ENCODE data around the gene LCNL1. TPM values are rescaled to one million over a fixed set of nuclear protein-coding genes. Genes with fewer than 3 reads are reported as not detected.
A peak's percentile ranks its signal among the peaks of the same experiment; 100 is the strongest.

LCNL1 gene
- total RNA-seq, 1 donor from 2014 or later, result 1.9 TPM

DNA sequence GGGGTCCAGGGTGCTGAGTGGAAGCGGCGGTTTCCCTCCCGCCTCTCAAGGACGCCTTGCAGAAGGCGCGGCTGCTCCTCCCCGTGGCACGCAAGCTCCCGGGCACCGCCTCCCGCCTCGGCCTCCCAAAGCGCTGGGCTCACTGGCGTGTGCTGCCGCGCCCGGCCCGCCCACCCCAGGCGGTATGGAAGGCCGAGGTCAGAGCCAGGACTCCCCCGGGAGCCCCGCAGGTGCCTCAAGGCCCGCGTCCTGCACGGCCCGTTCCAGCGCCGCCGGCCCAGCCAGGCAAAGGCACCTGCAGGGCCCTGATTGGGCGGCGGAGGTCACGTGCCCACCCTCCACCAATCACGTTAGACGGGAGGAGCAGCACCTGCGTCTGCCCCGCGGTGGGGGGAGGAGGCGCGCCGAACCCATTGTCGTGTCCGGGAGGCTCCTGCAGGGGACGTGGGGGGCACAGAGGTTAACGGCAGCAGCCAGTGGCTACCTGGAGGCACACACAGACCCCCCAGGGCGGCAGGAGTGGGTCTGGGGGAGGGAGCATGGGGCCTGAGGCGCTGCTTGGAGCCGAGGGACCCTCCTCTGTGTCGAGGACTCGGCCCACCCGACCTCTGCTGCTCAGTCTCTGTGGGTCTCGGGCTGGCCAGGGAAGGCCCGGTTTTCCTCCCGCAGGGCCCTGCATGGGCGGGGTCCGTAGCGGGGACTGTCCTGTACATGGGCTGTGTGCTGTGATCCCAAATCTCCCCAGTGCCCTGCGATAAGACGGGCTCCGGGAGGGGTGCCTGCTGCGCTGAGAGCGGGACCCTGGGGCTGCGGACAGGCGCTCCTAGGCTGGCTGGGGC is 32.8 kb upstream of the LCNL1 start:
- DNase-seq (peak; percentile 97), ATAC-seq (peak; percentile 92 to 96)
- no peaks in the 10 kb centered on the region for H3K36me3 ChIP-seq
- peak overlapping the region; percentile 81 for H3K4me3 ChIP-seq
- peaks cover 36% of the 10 kb centered on the region for H3K4me1 ChIP-seq
- no peaks in the 10 kb centered on the region for H3K27me3 ChIP-seq (ENCODE audit: low read depth)
- intact Hi-C loops (cut with DNase I), result no loop called here
- no peak for TF ChIP-seq CTCF (IDR thresholded peaks at IDR 0.05)
- peak overlapping the region; percentile 88 for H3K27ac ChIP-seq
- no peaks in the 10 kb centered on the region for H3K9me3 ChIP-seq

GRCh38 chr9:136950656-136951276 is 32.0 kb upstream of the LCNL1 start:
- no peak for TF ChIP-seq CTCF (IDR thresholded peaks at IDR 0.05)
- H3K27me3 ChIP-seq (ENCODE audit: low read depth), result no peaks in the 10 kb centered on the region
- peak; percentile 10 to 39 for ATAC-seq
- H3K36me3 ChIP-seq, result no peaks in the 10 kb centered on the region
- intact Hi-C loops (cut with DNase I), result no loop called here
- H3K9me3 ChIP-seq, result no peaks in the 10 kb centered on the region
- peak overlapping the region; percentile 81 for H3K4me3 ChIP-seq
- peaks cover 36% of the 10 kb centered on the region for H3K4me1 ChIP-seq
- peak overlapping the region; percentile 88 for H3K27ac ChIP-seq
- DNase-seq, result peak; percentile 52

- Histone ChIP-seq H3K4me3 (no peak within 1 kb of the TSS), H3K27me3 (ENCODE audit: low read depth) (no peaks in the 10 kb centered on the region), H3K27ac (no peak within 1 kb of the TSS), H3K9me3 (no peaks in the 10 kb centered on the region), H3K36me3 (no peaks in the 10 kb centered on the region), H3K4me1 (peaks cover 36% of the 10 kb centered on the region)
- DNase-seq (peak; percentile 47), ATAC-seq (no peak)
- intact Hi-C loops (cut with DNase I), result no loop called here
- TF ChIP-seq CTCF (IDR thresholded peaks at IDR 0.05), result no peak
Observed at GRCh38 chr9:136951541-136952320, 31.1 kb upstream of the LCNL1 start, which contains the start of gene LCN12. TSS of gene LCN12 (plus strand) at chr9:136952273. CDS start at chr9:136952328, 55 bp downstream.

DNA sequence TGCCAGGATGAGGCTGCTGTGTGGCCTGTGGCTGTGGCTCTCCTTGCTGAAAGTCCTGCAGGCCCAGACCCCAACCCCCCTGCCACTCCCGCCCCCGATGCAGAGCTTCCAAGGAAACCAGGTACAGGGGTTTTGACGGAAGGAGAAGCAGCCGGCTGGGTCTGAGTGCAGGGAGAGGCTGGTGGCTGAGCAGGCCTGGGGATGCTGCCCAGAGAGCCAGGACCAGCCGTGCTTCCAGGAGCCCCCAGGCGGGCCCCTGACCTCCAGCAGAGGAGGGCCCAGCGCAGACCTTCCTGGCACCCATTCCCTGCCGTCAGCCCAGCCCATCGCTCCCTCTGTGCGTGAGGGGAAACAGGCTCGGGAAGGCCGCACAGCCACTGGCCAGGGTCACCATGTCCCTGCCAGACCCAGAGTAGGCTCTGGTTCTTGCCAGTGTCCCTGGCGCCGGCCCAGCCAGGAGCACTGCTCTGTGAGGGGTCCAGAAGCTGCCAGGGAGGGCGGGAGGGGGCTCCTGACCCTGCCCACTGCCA is 30.4 kb upstream of the LCNL1 start:
- H3K9me3 ChIP-seq, result no peaks in the 10 kb centered on the region
- H3K36me3 ChIP-seq, result no peaks in the 10 kb centered on the region
- ATAC-seq, result no peak
- H3K4me1 ChIP-seq, result peaks cover 30% of the 10 kb centered on the region
- no peak overlapping the region for H3K4me3 ChIP-seq
- DNase-seq, result peak; percentile 39
- no peak for TF ChIP-seq CTCF (IDR thresholded peaks at IDR 0.05)
- H3K27ac ChIP-seq, result no peak overlapping the region
- intact Hi-C loops (cut with DNase I), result no loop called here
- H3K27me3 ChIP-seq (ENCODE audit: low read depth), result no peaks in the 10 kb centered on the region

All from lower lobe of right lung (tissue), 2 donors.